Spleen (tissue), 11 donors: Measurements from ENCODE around the gene PRKCE. TPM values are rescaled to one million over a fixed set of nuclear protein-coding genes. Genes with fewer than 3 reads are reported as not detected.

Source experiments
- DNase-seq: peaks from one replicate; pipeline ENCODE4 v3.0.0-alpha.2; 2020
- H3K27ac ChIP-seq, 8 donors: fragments of 200-600 bp; sonication (generic) in 7 of 8; 1 replicate in 4 of 8; 2 replicates in 4 of 8; pipeline versions ENCODE4 v1.5.0 to v1.8.0; 2016 to 2021; ENCODE audit warnings: inconsistent platforms in 4 of 8, mild to moderate bottlenecking in 4 of 8, moderate library complexity in 1 of 8
- H3K27me3 ChIP-seq, 7 donors: fragments of 200-600 bp; sonication (generic) in 6 of 7; replicated peaks in 1 of 7; 1 replicate in 4 of 7; 2 replicates in 3 of 7; pipeline versions ENCODE4 v1.5.0 to v1.8.0; 2016 to 2021; ENCODE audit warnings: inconsistent platforms in 3 of 7, mild to moderate bottlenecking in 1 of 7
- H3K36me3 ChIP-seq, 6 donors: fragments of 200-600 bp; sonication (generic) in 5 of 6; 1 replicate in 4 of 6; 2 replicates in 2 of 6; pipeline versions ENCODE4 v1.5.0 to v1.8.0; 2016 to 2021; ENCODE audit warnings: inconsistent platforms in 2 of 6
- H3K4me1 ChIP-seq, 6 donors: fragments of 200-600 bp; sonication (generic) in 5 of 6; 1 replicate in 3 of 6; 2 replicates in 3 of 6; pipeline versions ENCODE4 v1.5.0 to v1.8.0; 2016 to 2021; ENCODE audit warnings: inconsistent platforms in 3 of 6
- H3K4me3 ChIP-seq, 8 donors: fragments of 200-600 bp; sonication (generic) in 7 of 8; 1 replicate in 4 of 8; 2 replicates in 4 of 8; pipeline versions ENCODE4 v1.5.0 to v1.8.0; 2016 to 2021; ENCODE audit warnings: inconsistent platforms in 4 of 8, mild to moderate bottlenecking in 4 of 8, moderate library complexity in 2 of 8
- H3K9me3 ChIP-seq, 8 donors: fragments of 200-600 bp; sonication (generic) in 7 of 8; 1 replicate in 4 of 8; 2 replicates in 4 of 8; pipeline versions ENCODE4 v1.5.0 to v1.8.0; 2016 to 2021; ENCODE audit warnings: inconsistent platforms in 4 of 8
- POLR2A ChIP-seq, 3 donors: fragments of 450-650 bp; IDR thresholded peaks; one replicate each; pipeline ENCODE4 v1.5.1; 2017; ENCODE audit warnings: antibody characterized with exemption in 3 of 3, mild to moderate bottlenecking in 1 of 3
- POLR2AphosphoS5 ChIP-seq, 3 donors: sonication (generic); formaldehyde crosslinking; IDR thresholded peaks; one replicate each; pipeline ENCODE4 v1.5.1; 2017; ENCODE audit warnings: antibody characterized with exemption in 3 of 3
- WGBS, 5 donors: extraction: QIAGEN DNeasy Blood & Tissue Kit in 3 of 5; methylation state at CpG; one replicate each; pipeline versions ENCODE4 v1.1.5 to v1.1.7; 2013 to 2018; 5-methylcytosine and 5-hydroxymethylcytosine counted together
- intact Hi-C: fragments of 100-400 bp; cut with DNase I; formaldehyde crosslinking; loops from one replicate; pipeline ENCODE4 v1.15.0; 2023; ENCODE audit warnings: low total_unique reads
- polyA plus RNA-seq, 3 donors: library from polyadenylated mRNA; stranded (reverse); fragments of 200-250 nt; gene quantifications; one replicate each; pipeline ENCODE4 v1.2.1, GENCODE V29; 2013
- total RNA-seq, 7 donors: library from RNA; depleted of rRNA in 3 of 7; stranded (reverse); fragments of >200 nt in 3 of 7; fragmentation: NEBNext Ultra II Directional in 4 of 7; extraction: Animal tissue kit (Norgen Biotek cat#: 25700) in 4 of 7; gene quantifications; one replicate each; pipeline versions ENCODE4 v1.1.0 to v1.2.1, GENCODE V29; 2016 to 2021
- TF ChIP-seq, protein P1 (sequence below), 11 experiments: fragments of 200-600 bp in 7 of 11; fragments of 450-650 bp in 4 of 11; sonication (generic) in 4 of 11; IDR thresholded peaks in 8 of 11; conservative IDR thresholded peaks in 3 of 11; 1 replicate in 7 of 11; 2 replicates in 4 of 11; pipeline versions ENCODE4 v1.4.0 to v1.8.0; 2016 to 2021; ENCODE audit warnings: antibody characterized with exemption in 11 of 11, inconsistent platforms in 4 of 11, mild to moderate bottlenecking in 1 of 11
- donor health status: healthy with polysubstance abuse.
- donor health status: DM: no; HTN: no; CAD: no; lungs with moderate emphysema.
- donor health status: DM: no; HTN: no; CAD: no.
- donor health status: Bipolar disorder and iron deficiency.
- donor health status: healthy.
- donor health status: DM: no; HTN: no; CAD: no.
- donor health status: DM: yes; HTN: yes; CAD: no.

Gene PRKCE
- total and polyA plus RNA-seq, 10 donors, result 2.5 to 43.6 (median 18.8) TPM

DNA sequence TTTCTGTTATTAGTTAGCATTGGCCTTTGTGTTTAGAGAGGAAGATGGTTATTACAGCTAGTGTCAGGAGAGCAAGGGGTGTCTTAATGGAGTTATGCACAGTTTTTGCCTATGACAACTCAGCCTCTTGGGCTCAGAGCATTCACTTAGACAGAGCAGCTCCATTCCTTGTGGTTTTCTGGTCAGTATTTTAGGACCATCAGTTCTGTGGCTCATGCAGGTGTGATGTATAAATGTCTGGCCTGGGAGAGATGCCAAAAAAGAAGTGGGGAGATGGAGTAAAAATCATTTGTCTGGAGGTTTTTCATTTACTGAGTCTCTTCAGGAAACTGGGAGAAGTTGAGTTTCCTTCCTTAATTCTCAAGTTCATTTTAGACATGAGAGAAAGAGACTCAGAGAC is 79.7 kb downstream of the PRKCE start:
- intact Hi-C loops, result no loop called here
- H3K4me1 ChIP-seq, result peaks cover 4 to 88% (median 40%) of the 10 kb centered on the region in 6 donors
- H3K27me3 ChIP-seq, result no peaks in the 10 kb centered on the region
- H3K4me3 ChIP-seq, result no peak overlapping the region
- no peak for TF ChIP-seq POLR2AphosphoS5 (IDR thresholded peaks at IDR 0.05)
- TF ChIP-seq, protein P1, sequence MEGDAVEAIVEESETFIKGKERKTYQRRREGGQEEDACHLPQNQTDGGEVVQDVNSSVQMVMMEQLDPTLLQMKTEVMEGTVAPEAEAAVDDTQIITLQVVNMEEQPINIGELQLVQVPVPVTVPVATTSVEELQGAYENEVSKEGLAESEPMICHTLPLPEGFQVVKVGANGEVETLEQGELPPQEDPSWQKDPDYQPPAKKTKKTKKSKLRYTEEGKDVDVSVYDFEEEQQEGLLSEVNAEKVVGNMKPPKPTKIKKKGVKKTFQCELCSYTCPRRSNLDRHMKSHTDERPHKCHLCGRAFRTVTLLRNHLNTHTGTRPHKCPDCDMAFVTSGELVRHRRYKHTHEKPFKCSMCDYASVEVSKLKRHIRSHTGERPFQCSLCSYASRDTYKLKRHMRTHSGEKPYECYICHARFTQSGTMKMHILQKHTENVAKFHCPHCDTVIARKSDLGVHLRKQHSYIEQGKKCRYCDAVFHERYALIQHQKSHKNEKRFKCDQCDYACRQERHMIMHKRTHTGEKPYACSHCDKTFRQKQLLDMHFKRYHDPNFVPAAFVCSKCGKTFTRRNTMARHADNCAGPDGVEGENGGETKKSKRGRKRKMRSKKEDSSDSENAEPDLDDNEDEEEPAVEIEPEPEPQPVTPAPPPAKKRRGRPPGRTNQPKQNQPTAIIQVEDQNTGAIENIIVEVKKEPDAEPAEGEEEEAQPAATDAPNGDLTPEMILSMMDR (IDR thresholded peaks at IDR 0.05 in 8 of 11, conservative IDR thresholded peaks at IDR 0.05 in 3 of 11), result no peak
- TF ChIP-seq POLR2A (IDR thresholded peaks at IDR 0.05), result no peak
- H3K9me3 ChIP-seq, result no peaks in the 10 kb centered on the region
- DNase-seq, result no peak
- H3K27ac ChIP-seq, result peak overlapping the region in 3 of 8 donors; percentile 77 to 89 (median 80)
- no peaks in the 10 kb centered on the region for H3K36me3 ChIP-seq

DNA sequence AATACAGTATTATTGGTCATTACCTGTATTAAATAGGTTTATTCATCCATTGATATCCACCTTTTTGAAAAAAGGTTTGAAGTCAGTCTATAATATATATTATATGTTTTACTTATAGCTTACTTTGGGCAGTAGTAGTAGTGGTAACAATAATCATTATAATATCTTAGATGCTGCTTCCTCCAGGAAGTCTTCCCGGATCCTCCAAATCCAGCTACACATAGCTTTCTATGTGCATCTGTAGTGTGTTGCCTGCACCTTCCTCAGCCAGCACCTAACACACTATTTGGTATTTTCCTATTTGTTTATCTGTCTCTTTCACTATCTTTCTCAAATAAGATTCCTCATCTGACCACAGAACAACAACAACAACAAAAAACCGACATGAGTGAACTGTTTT is 81.0 kb downstream of the PRKCE start:
- TF ChIP-seq, protein P1 (IDR thresholded peaks at IDR 0.05 in 8 of 11, conservative IDR thresholded peaks at IDR 0.05 in 3 of 11), result no peak
- no peak for TF ChIP-seq POLR2A (IDR thresholded peaks at IDR 0.05)
- TF ChIP-seq POLR2AphosphoS5 (IDR thresholded peaks at IDR 0.05), result no peak
- Histone ChIP-seq H3K4me3 (no peak overlapping the region), H3K9me3 (no peaks in the 10 kb centered on the region), H3K4me1 (peaks cover 0 to 75% (median 29%) of the 10 kb centered on the region in 6 donors), H3K27me3 (no peaks in the 10 kb centered on the region), H3K36me3 (peaks cover 0 to 8% (median 0%) of the 10 kb centered on the region in 6 donors), H3K27ac (no peak overlapping the region)
- DNase-seq, result no peak
- intact Hi-C loops, result no loop called here
- WGBS, 5 donors, result 88 to 96% (median 91%) methylated on average over 2 of the region's 2 CpGs

DNA sequence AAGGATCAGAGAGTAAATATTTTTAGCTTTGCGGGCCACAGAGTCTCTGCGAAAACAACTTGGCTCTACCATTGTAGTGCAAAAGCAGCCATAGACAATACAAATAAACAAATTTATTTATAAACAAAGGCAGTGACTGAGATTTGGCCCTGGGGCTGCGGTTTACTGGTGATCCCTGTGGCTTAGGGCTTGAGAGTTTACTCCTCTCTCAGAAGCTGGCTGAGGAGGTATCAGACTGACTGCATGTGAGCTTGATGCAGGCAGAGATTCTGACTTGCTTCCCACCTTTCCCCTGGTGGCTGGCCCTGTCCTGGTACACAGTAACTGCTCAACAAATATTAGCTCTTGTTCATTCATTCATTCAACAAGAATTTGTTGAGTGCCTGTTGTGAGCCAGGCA is 81.5 kb downstream of the PRKCE start:
- H3K27ac ChIP-seq, result no peak overlapping the region
- H3K9me3 ChIP-seq, result no peaks in the 10 kb centered on the region
- TF ChIP-seq POLR2A (IDR thresholded peaks at IDR 0.05) (no peak), POLR2AphosphoS5 (IDR thresholded peaks at IDR 0.05) (no peak)
- TF ChIP-seq, protein P1 (IDR thresholded peaks at IDR 0.05 in 8 of 11, conservative IDR thresholded peaks at IDR 0.05 in 3 of 11), result no peak
- H3K4me3 ChIP-seq, result no peak overlapping the region
- 93 to 97% (median 95%) methylated on average over 3 of the region's 3 CpGs for WGBS, 5 donors
- no peaks in the 10 kb centered on the region for H3K27me3 ChIP-seq
- intact Hi-C loops, result no loop called here
- peaks cover 0 to 10% (median 0%) of the 10 kb centered on the region in 6 donors for H3K36me3 ChIP-seq
- H3K4me1 ChIP-seq, result peaks cover 0 to 72% (median 28%) of the 10 kb centered on the region in 6 donors
- no peak for DNase-seq

DNA sequence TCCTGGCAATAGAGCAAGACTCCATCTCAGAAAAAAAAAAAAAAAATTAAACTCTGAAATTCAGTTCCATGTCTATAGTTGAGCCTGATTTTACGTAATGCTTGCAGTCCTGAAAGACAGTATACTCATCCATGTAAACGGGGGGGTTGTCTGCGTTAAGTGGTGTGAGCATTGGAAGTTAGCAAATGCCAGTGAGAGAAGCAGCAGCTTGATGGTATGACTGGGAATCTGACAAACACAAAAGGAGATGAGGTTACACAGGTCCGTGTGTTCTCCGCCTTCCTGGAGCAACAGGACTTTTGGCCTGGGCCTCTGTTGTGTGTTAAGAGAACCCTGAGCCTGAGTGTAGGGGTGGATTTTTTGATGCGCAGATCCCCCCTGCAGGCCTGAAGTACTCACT is 82.9 kb downstream of the PRKCE start:
- H3K36me3 ChIP-seq, result peaks cover 0 to 10% (median 0%) of the 10 kb centered on the region in 6 donors
- DNase-seq, result no peak
- no peak for TF ChIP-seq POLR2AphosphoS5 (IDR thresholded peaks at IDR 0.05)
- TF ChIP-seq, protein P1 (IDR thresholded peaks at IDR 0.05 in 8 of 11, conservative IDR thresholded peaks at IDR 0.05 in 3 of 11), result no peak
- TF ChIP-seq POLR2A (IDR thresholded peaks at IDR 0.05), result no peak
- no peak overlapping the region for H3K27ac ChIP-seq
- H3K27me3 ChIP-seq, result no peaks in the 10 kb centered on the region
- peaks cover 0 to 63% (median 19%) of the 10 kb centered on the region in 6 donors for H3K4me1 ChIP-seq
- H3K9me3 ChIP-seq, result no peaks in the 10 kb centered on the region
- 91 to 98% (median 97%) methylated on average over 6 of the region's 6 CpGs for WGBS, 5 donors
- H3K4me3 ChIP-seq, result no peak overlapping the region
- intact Hi-C loops, result no loop called here
